WTC11 (cell line): ENCODE measurements around the gene RABGEF1. TPM values are rescaled to one million over a fixed set of nuclear protein-coding genes. Genes with fewer than 3 reads are reported as not detected.

ENCODE experiments used
- ATAC-seq: fragments of 200-7000 bp; cut with Tn5 transposase; 2 replicates; pipeline ENCODE4 v1.10.0; 2021; ENCODE audit warnings: mild to moderate bottlenecking, moderate library complexity
- CTCF ChIA-PET: fragments of 300-600 bp; sonication (Branson Sonifier 250); formaldehyde crosslinking; loops from one replicate; lab custom pipeline; 2021; ENCODE audit warnings: antibody characterized with exemption; lab: Charles Lee
- POLR2A ChIA-PET: fragments of 350-600 bp; sonication (Branson Sonifier 250); formaldehyde crosslinking; loops from one replicate; lab custom pipeline; 2021; ENCODE audit warnings: antibody characterized with exemption; lab: Charles Lee
- DNase-seq: peaks from one replicate; pipeline ENCODE4 v3.0.0; 2021; ENCODE audit warnings: low spot score
- H3K27ac Mint-ChIP-seq: 2 replicates; pipeline ENCODE4 v1.8.0; 2021; ENCODE audit warnings: mixed read lengths
- H3K27me3 Mint-ChIP-seq: 2 replicates; pipeline ENCODE4 v1.8.0; 2021; ENCODE audit warnings: low read depth, mild to moderate bottlenecking, moderate library complexity, mixed read lengths
- H3K36me3 Mint-ChIP-seq: 2 replicates; pipeline ENCODE4 v1.8.0; 2021; ENCODE audit warnings: mixed read lengths
- H3K4me1 Mint-ChIP-seq: 2 replicates; pipeline ENCODE4 v1.8.0; 2022; ENCODE audit warnings: mixed read lengths
- H3K4me3 Mint-ChIP-seq: 2 replicates; pipeline ENCODE4 v1.8.0; 2021; ENCODE audit warnings: mild to moderate bottlenecking, moderate library complexity, mixed read lengths
- H3K9me3 Mint-ChIP-seq: 2 replicates; pipeline ENCODE4 v1.8.0; 2021; ENCODE audit warnings: mixed read lengths
- AFF4 ChIP-seq: sonication (generic); formaldehyde crosslinking; IDR thresholded peaks from 2 replicates; pipeline ENCODE4 v1.8.1; 2023; ENCODE audit warnings: mild to moderate bottlenecking, missing genetic modification reagents, borderline replicate concordance
- ATF3 ChIP-seq: sonication (generic); formaldehyde crosslinking; conservative IDR thresholded peaks from 2 replicates; pipeline ENCODE4 v1.8.1; 2022; ENCODE audit warnings: mild to moderate bottlenecking, missing genetic modification reagents
- CREM ChIP-seq: sonication (generic); formaldehyde crosslinking; IDR thresholded peaks from 2 replicates; pipeline ENCODE4 v1.8.1; 2022; ENCODE audit warnings: mild to moderate bottlenecking, missing genetic modification reagents, moderate library complexity
- E2F4 ChIP-seq: sonication (generic); formaldehyde crosslinking; IDR thresholded peaks from 2 replicates; pipeline ENCODE4 v1.8.1; 2022; ENCODE audit warnings: low read depth, mild to moderate bottlenecking, moderate library complexity, missing genetic modification reagents, borderline replicate concordance
- ELF4 ChIP-seq: sonication (generic); formaldehyde crosslinking; IDR thresholded peaks from 2 replicates; pipeline ENCODE4 v1.8.1; 2022; ENCODE audit warnings: low read depth, mild to moderate bottlenecking, moderate library complexity, missing genetic modification reagents
- FOXK1 ChIP-seq: sonication (generic); formaldehyde crosslinking; IDR thresholded peaks from 2 replicates; pipeline ENCODE4 v1.8.0; 2022; ENCODE audit warnings: mild to moderate bottlenecking, moderate library complexity, missing genetic modification reagents
- GRHL2 ChIP-seq: fragments of 250-450 bp; sonication (Bioruptor Pico); IDR thresholded peaks from 2 replicates; pipeline ENCODE4 v1.8.0; 2022; ENCODE audit warnings: mild to moderate bottlenecking, moderate library complexity; ENCODE audit not compliant: insufficient replicate concordance, severe bottlenecking
- GTF2I ChIP-seq: fragments of 250-450 bp; sonication (Bioruptor Pico); conservative IDR thresholded peaks from 2 replicates; pipeline ENCODE4 v1.4.0; 2021; ENCODE audit warnings: mild to moderate bottlenecking
- HMGA2 ChIP-seq: fragments of 250-450 bp; sonication (Bioruptor Pico); IDR thresholded peaks from 2 replicates; pipeline ENCODE4 v1.4.0; 2021; ENCODE audit warnings: mild to moderate bottlenecking, moderate library complexity
- JAZF1 ChIP-seq: fragments of 250-450 bp; sonication (Bioruptor Pico); IDR thresholded peaks from 2 replicates; pipeline ENCODE4 v1.9.0; 2021; ENCODE audit warnings: moderate library complexity, mild to moderate bottlenecking, inconsistent platforms
- MXD4 ChIP-seq: fragments of 250-450 bp; sonication (Bioruptor Pico); IDR thresholded peaks from 2 replicates; pipeline ENCODE4 v1.8.0; 2021; ENCODE audit warnings: mild to moderate bottlenecking, moderate library complexity, borderline replicate concordance
- NFYB ChIP-seq: sonication (generic); formaldehyde crosslinking; conservative IDR thresholded peaks from 2 replicates; pipeline ENCODE4 v1.8.0; 2022; ENCODE audit warnings: low read depth, missing genetic modification reagents
- NR3C1 ChIP-seq: sonication (generic); formaldehyde crosslinking; conservative IDR thresholded peaks from 2 replicates; pipeline ENCODE4 v1.8.1; 2023; ENCODE audit warnings: low read depth, mild to moderate bottlenecking, missing genetic modification reagents
- PRDM15 ChIP-seq: sonication (generic); formaldehyde crosslinking; IDR thresholded peaks from 2 replicates; pipeline ENCODE4 v1.8.0; 2022; ENCODE audit warnings: missing genetic modification reagents
- SOX15 ChIP-seq: fragments of 250-450 bp; sonication (Bioruptor Pico); IDR thresholded peaks from 2 replicates; pipeline ENCODE4 v1.9.0; 2021; ENCODE audit warnings: mild to moderate bottlenecking
- TEAD1 ChIP-seq: sonication (generic); formaldehyde crosslinking; IDR thresholded peaks from 2 replicates; pipeline ENCODE4 v1.8.0; 2022; ENCODE audit warnings: mild to moderate bottlenecking, missing genetic modification reagents
- TEAD4 ChIP-seq: sonication (generic); formaldehyde crosslinking; IDR thresholded peaks from 2 replicates; pipeline ENCODE4 v1.8.0; 2022; ENCODE audit warnings: mild to moderate bottlenecking, missing genetic modification reagents
- ZNF317 ChIP-seq: sonication (generic); formaldehyde crosslinking; IDR thresholded peaks from 2 replicates; pipeline ENCODE4 v1.8.1; 2023; ENCODE audit warnings: low read depth, mild to moderate bottlenecking, moderate library complexity, missing genetic modification reagents, borderline replicate concordance
- ZNF512 ChIP-seq: sonication (generic); formaldehyde crosslinking; IDR thresholded peaks from 2 replicates; pipeline ENCODE4 v1.8.1; 2022; ENCODE audit warnings: missing genetic modification reagents, borderline replicate concordance
- ZNF671 ChIP-seq: fragments of 250-450 bp; sonication (Bioruptor Pico); IDR thresholded peaks from 2 replicates; pipeline ENCODE4 v1.8.0; 2021; ENCODE audit warnings: mild to moderate bottlenecking
- total RNA-seq: library from RNA; stranded (reverse); gene quantifications from 3 replicates; pipeline ENCODE4 v1.2.3, GENCODE V29; 2021

The RABGEF1 gene
- total RNA-seq, 1 experiment from 2014 or later = 18.1 TPM

GRCh38 chr7:66769833-66770512 lies 29.4 kb downstream of the RABGEF1 start:
- no peaks in the 10 kb centered on the region for H3K9me3 Mint-ChIP-seq
- H3K4me3 Mint-ChIP-seq = no peak overlapping the region
- no peak for TF ChIP-seq FOXK1 (CRISPR knock-in tag)
- no peak for TF ChIP-seq TEAD4 (CRISPR knock-in tag)
- TF ChIP-seq NR3C1 = no peak
- TF ChIP-seq GRHL2 (CRISPR knock-in tag) = no peak
- TF ChIP-seq NFYB = no peak
- no peak for TF ChIP-seq ELF4 (CRISPR knock-in tag)
- no peak for TF ChIP-seq CREM (CRISPR knock-in tag)
- TF ChIP-seq ZNF671 (CRISPR knock-in tag) = no peak
- TF ChIP-seq AFF4 (CRISPR knock-in tag) = no peak
- no peak for TF ChIP-seq HMGA2 (CRISPR knock-in tag)
- TF ChIP-seq MXD4 (CRISPR knock-in tag) = no peak
- TF ChIP-seq E2F4 = no peak
- TF ChIP-seq PRDM15 = no peak
- TF ChIP-seq ZNF317 (CRISPR knock-in tag) = no peak
- TF ChIP-seq GTF2I = no peak
- TF ChIP-seq SOX15 = no peak
- no peak for TF ChIP-seq ATF3
- no peak for TF ChIP-seq TEAD1 (CRISPR knock-in tag)
- no peak for TF ChIP-seq JAZF1 (CRISPR knock-in tag)
- TF ChIP-seq ZNF512 = no peak
- ATAC-seq (no peak), DNase-seq (no peak)
- CTCF ChIA-PET = interaction anchor here (0.5 to 0.7 kb wide), 2 partner anchors 136 to 300 kb away, joined by 3 to 4 read pairs; no protein-coding TSS in a partner anchor
- peaks cover 11% of the 10 kb centered on the region for H3K36me3 Mint-ChIP-seq
- H3K27me3 Mint-ChIP-seq = no peaks in the 10 kb centered on the region
- H3K4me1 Mint-ChIP-seq = peaks cover 5% of the 10 kb centered on the region
- no peak overlapping the region for H3K27ac Mint-ChIP-seq
- POLR2A ChIA-PET = no interaction called here
